ENCODE data around the gene AKAP7. TPM values are rescaled to one million over a fixed set of nuclear protein-coding genes. Genes with fewer than 3 reads are reported as not detected.

The AKAP7 gene
- polyA plus RNA-seq, 1 donor (not counting 4 experiments of a cell fraction or from before 2014, with no cell fraction given): 1.7 TPM

DNA sequence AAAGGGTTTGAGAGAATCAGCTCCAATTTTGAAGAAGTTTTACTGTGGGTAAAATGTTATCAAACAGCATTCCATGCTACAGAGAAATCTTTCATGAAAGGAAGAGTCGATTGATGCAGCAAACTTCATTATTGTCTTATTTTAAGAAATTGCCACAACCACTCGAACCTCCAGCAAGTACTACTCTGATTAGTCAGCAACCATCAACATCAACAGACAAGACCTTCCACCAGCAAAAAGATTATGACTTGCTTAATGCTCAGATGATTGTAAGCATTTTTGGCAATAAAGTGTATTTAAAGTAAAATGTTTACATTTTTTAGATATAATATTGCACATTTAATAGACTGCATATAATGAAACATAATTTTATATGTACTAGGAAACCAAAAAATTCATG, 87.5 kb downstream of the AKAP7 start:
- no peak overlapping the region for H3K27ac ChIP-seq (ENCODE audit: control insufficient read depth, insufficient read depth, low read length)

DNA sequence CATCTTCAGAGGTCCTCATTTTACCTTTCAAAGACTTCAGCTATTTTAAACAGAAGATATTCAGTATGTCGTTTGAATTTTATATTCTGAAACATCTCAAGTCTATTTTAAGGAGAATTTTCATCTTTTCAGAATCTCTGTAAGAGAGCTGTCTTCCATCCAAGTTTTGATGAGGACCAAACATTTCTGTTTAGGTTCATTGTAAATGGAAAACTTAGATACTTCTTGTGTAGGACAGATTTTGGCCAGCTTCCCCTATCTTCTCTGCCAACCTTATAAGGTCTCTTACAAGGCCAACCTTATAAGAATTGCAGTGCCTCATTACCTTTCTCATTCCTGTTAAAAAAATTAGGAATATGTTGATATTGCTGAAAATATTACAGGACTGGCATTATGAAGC, 88.1 kb downstream of the AKAP7 start:
- Histone ChIP-seq H3K9me3 (ENCODE audit: control insufficient read depth, low read depth, low read length) (no peaks in the 10 kb centered on the region), H3K79me2 (ENCODE audit: control insufficient read depth, insufficient read depth, low read length) (no peaks in the 10 kb centered on the region), H3K4me2 (ENCODE audit: control insufficient read depth, extremely low read depth, insufficient read depth, low read depth, low read length) (no peak overlapping the region), H4K20me1 (ENCODE audit: control insufficient read depth, extremely low read depth, insufficient read depth, low read length) (no peaks in the 10 kb centered on the region), H3K4me1 (ENCODE audit: control insufficient read depth, extremely low read depth, insufficient read depth, low read length) (no peaks in the 10 kb centered on the region), H3K27me3 (ENCODE audit: control insufficient read depth, extremely low read depth, insufficient read depth, low read length) (no peaks in the 10 kb centered on the region), H3K9me1 (ENCODE audit: control insufficient read depth, extremely low read depth, insufficient read depth, low read length) (no peaks in the 10 kb centered on the region), H2AFZ (ENCODE audit: control insufficient read depth, low read length) (no peak overlapping the region), H3K27ac (ENCODE audit: control insufficient read depth, insufficient read depth, low read length) (no peak overlapping the region), H3K4me3 (ENCODE audit: control insufficient read depth in 2 of 3, extremely low read depth in 1 of 3, insufficient read depth in 2 of 3, low read depth in 1 of 3, low read length in 3 of 3) (no peak overlapping the region), H3K36me3 (ENCODE audit: control insufficient read depth in 2 of 2, extremely low read depth in 1 of 2, insufficient read depth in 2 of 2, low read length in 2 of 2) (no peaks in the 10 kb centered on the region), H3K9ac (ENCODE audit: control insufficient read depth, extremely low read depth, insufficient read depth, low read length) (no peak overlapping the region)
- no peak for FAIRE-seq
- DNase-seq (ENCODE audit: low read depth, low spot score): no peak
- TF ChIP-seq EZH2 (IDR thresholded peaks at IDR 0.05; ENCODE audit: low read length): no peak
- TF ChIP-seq, protein P1, sequence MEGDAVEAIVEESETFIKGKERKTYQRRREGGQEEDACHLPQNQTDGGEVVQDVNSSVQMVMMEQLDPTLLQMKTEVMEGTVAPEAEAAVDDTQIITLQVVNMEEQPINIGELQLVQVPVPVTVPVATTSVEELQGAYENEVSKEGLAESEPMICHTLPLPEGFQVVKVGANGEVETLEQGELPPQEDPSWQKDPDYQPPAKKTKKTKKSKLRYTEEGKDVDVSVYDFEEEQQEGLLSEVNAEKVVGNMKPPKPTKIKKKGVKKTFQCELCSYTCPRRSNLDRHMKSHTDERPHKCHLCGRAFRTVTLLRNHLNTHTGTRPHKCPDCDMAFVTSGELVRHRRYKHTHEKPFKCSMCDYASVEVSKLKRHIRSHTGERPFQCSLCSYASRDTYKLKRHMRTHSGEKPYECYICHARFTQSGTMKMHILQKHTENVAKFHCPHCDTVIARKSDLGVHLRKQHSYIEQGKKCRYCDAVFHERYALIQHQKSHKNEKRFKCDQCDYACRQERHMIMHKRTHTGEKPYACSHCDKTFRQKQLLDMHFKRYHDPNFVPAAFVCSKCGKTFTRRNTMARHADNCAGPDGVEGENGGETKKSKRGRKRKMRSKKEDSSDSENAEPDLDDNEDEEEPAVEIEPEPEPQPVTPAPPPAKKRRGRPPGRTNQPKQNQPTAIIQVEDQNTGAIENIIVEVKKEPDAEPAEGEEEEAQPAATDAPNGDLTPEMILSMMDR (optimal IDR thresholded peaks at IDR 0.05 in 1 of 3, IDR thresholded peaks at IDR 0.05 in 1 of 3, conservative IDR thresholded peaks at IDR 0.05 in 1 of 3; ENCODE audit: extremely low read depth in 1 of 3, insufficient read depth in 2 of 3, low read length in 3 of 3): no peak
- dilution Hi-C loops (cut with MboI; ENCODE audit: extremely low pct_ligation_motif_present, low sequenced_read_pairs): no loop called here

More for the DNA sequence above, 87.5 kb downstream of the AKAP7 start:
- no peak for DNase-seq (ENCODE audit: low read depth, low spot score)
- Histone ChIP-seq H3K4me3 (ENCODE audit: control insufficient read depth in 2 of 3, extremely low read depth in 1 of 3, insufficient read depth in 2 of 3, low read depth in 1 of 3, low read length in 3 of 3) (no peak overlapping the region), H2AFZ (ENCODE audit: control insufficient read depth, low read length) (no peak overlapping the region), H4K20me1 (ENCODE audit: control insufficient read depth, extremely low read depth, insufficient read depth, low read length) (no peaks in the 10 kb centered on the region), H3K9me1 (ENCODE audit: control insufficient read depth, extremely low read depth, insufficient read depth, low read length) (no peaks in the 10 kb centered on the region), H3K4me1 (ENCODE audit: control insufficient read depth, extremely low read depth, insufficient read depth, low read length) (no peaks in the 10 kb centered on the region), H3K9me3 (ENCODE audit: control insufficient read depth, low read depth, low read length) (no peaks in the 10 kb centered on the region), H3K79me2 (ENCODE audit: control insufficient read depth, insufficient read depth, low read length) (no peaks in the 10 kb centered on the region), H3K9ac (ENCODE audit: control insufficient read depth, extremely low read depth, insufficient read depth, low read length) (no peak overlapping the region), H3K27me3 (ENCODE audit: control insufficient read depth, extremely low read depth, insufficient read depth, low read length) (no peaks in the 10 kb centered on the region), H3K4me2 (ENCODE audit: control insufficient read depth, extremely low read depth, insufficient read depth, low read depth, low read length) (no peak overlapping the region), H3K36me3 (ENCODE audit: control insufficient read depth in 2 of 2, extremely low read depth in 1 of 2, insufficient read depth in 2 of 2, low read length in 2 of 2) (no peaks in the 10 kb centered on the region)
- TF ChIP-seq, protein P1 (optimal IDR thresholded peaks at IDR 0.05 in 1 of 3, IDR thresholded peaks at IDR 0.05 in 1 of 3, conservative IDR thresholded peaks at IDR 0.05 in 1 of 3; ENCODE audit: extremely low read depth in 1 of 3, insufficient read depth in 2 of 3, low read length in 3 of 3): no peak
- no peak for TF ChIP-seq EZH2 (IDR thresholded peaks at IDR 0.05; ENCODE audit: low read length)
- dilution Hi-C loops (cut with MboI; ENCODE audit: extremely low pct_ligation_motif_present, low sequenced_read_pairs): no loop called here
- no peak for FAIRE-seq
